SK-N-SH (cell line): ENCODE results near the gene CCL4. TPM values are rescaled to one million over a fixed set of nuclear protein-coding genes. Genes with fewer than 3 reads are reported as not detected.
"Not testable (repeated sequence)": the region's sequence is repeated elsewhere in the genome, so short reads cannot be mapped to it uniquely, and the experiment has no call there.

Experiments
- CTCF ChIA-PET: fragments of 300-600, 350-600 bp; formaldehyde crosslinking; extraction: SDS; loops from one replicate; lab custom pipeline; 2021; lab: Yijun Ruan, JAX
- POLR2A ChIA-PET: fragments of 350-600 bp; sonication (Branson Sonifier 250); formaldehyde crosslinking; extraction: SDS; loops from one replicate; lab custom pipeline; 2020; ENCODE audit warnings: antibody characterized with exemption, inconsistent platforms; lab: Yijun Ruan, JAX
- DNase-seq: peaks from one replicate; pipeline ENCODE4 v3.0.0; 2012
- H2AFZ ChIP-seq: fragments of 200-600 bp; sonication (generic); 2 replicates; pipeline ENCODE4 v1.8.1; 2016; ENCODE audit warnings: antibody characterized with exemption, mild to moderate bottlenecking, low read depth
- H3F3A ChIP-seq: fragments of 200-600 bp; sonication (generic); replicated peaks from 2 replicates; pipeline ENCODE3; 2016; ENCODE audit warnings: antibody characterized with exemption, mild to moderate bottlenecking; ENCODE audit not compliant: insufficient read depth
- H3K27ac ChIP-seq, 2 experiments: fragments of 200-500 bp in 1 of 2; fragments of 200-600 bp in 1 of 2; sonication (Bioruptor generic) in 1 of 2; sonication (generic), shearing (Covaris generic) in 1 of 2; 2 replicates each; pipeline versions ENCODE4 v1.5.1 to v1.6.1; 2014 to 2016; ENCODE audit warnings: low read depth in 2 of 2, inconsistent platforms in 1 of 2, low read length in 1 of 2, mild to moderate bottlenecking in 1 of 2, mixed read lengths in 1 of 2
- H3K27me3 ChIP-seq: fragments of 200-600 bp; sonication (generic), shearing (Covaris generic); 2 replicates; pipeline ENCODE4 v1.6.1; 2016; ENCODE audit warnings: mixed run types; ENCODE audit not compliant: insufficient read depth
- H3K36me3 ChIP-seq, 2 experiments: fragments of 200-500 bp in 1 of 2; fragments of 200-600 bp in 1 of 2; sonication (Bioruptor generic) in 1 of 2; sonication (generic) in 1 of 2; replicated peaks in 1 of 2; 2 replicates each; pipeline versions ENCODE3 to v1.5.1; 2014 to 2016; ENCODE audit warnings: low read length in 1 of 2, mild to moderate bottlenecking in 1 of 2; ENCODE audit not compliant: insufficient read depth in 2 of 2, control insufficient read depth in 1 of 2
- H3K4me1 ChIP-seq, 2 experiments: fragments of 200-500 bp in 1 of 2; fragments of 200-600 bp in 1 of 2; sonication (Bioruptor generic) in 1 of 2; sonication (generic), shearing (Covaris generic) in 1 of 2; 2 replicates each; pipeline versions ENCODE4 v1.5.1 to v1.6.1; 2014 to 2016; ENCODE audit warnings: low read depth in 1 of 2, low read length in 1 of 2, mixed run types in 1 of 2; ENCODE audit not compliant: insufficient read depth in 2 of 2, control insufficient read depth in 1 of 2
- H3K4me2 ChIP-seq: fragments of 200-600 bp; sonication (generic), shearing (Covaris generic); 2 replicates; pipeline ENCODE4 v1.6.1; 2017; ENCODE audit warnings: mixed run types
- H3K4me3 ChIP-seq, 2 experiments: fragments of 200-500 bp in 1 of 2; fragments of 200-600 bp in 1 of 2; sonication (Bioruptor generic) in 1 of 2; sonication (generic), shearing (Covaris generic) in 1 of 2; 2 replicates each; pipeline versions ENCODE4 v1.5.1 to v1.8.1; 2014 to 2016; ENCODE audit warnings: low read depth in 2 of 2, inconsistent platforms in 1 of 2, low read length in 1 of 2, mild to moderate bottlenecking in 1 of 2, mixed read lengths in 1 of 2, moderate library complexity in 1 of 2
- H3K79me2 ChIP-seq: fragments of 200-600 bp; sonication (generic); 2 replicates; pipeline ENCODE4 v1.8.1; 2017; ENCODE audit warnings: mild to moderate bottlenecking; ENCODE audit not compliant: insufficient read depth
- H3K9ac ChIP-seq: fragments of 200-600 bp; sonication (generic); 2 replicates; pipeline ENCODE4 v1.6.1; 2017; ENCODE audit warnings: mixed run types
- H3K9me2 ChIP-seq: fragments of 200-600 bp; sonication (generic); 2 replicates; pipeline ENCODE4 v1.6.1; 2017; ENCODE audit warnings: mixed run types
- H3K9me3 ChIP-seq: fragments of 200-600 bp; sonication (generic); 2 replicates; pipeline ENCODE4 v1.6.1; 2017; ENCODE audit warnings: mixed run types, mild to moderate bottlenecking, moderate library complexity
- H4K20me1 ChIP-seq: fragments of 200-600 bp; sonication (generic); 2 replicates; pipeline ENCODE4 v1.6.1; 2017; ENCODE audit warnings: mild to moderate bottlenecking, mixed run types; ENCODE audit not compliant: insufficient read depth
- FOSL2 ChIP-seq: IDR thresholded peaks from 2 replicates; pipeline ENCODE4 v1.4.0; 2012; ENCODE audit warnings: low read depth, mild to moderate bottlenecking, moderate library complexity, borderline replicate concordance
- GATA2 ChIP-seq: sonication (generic); formaldehyde crosslinking; IDR thresholded peaks from 2 replicates; pipeline ENCODE4 v1.5.0; 2020; ENCODE audit warnings: mild to moderate bottlenecking, missing genetic modification reagents
- MAX ChIP-seq: IDR thresholded peaks from 2 replicates; pipeline ENCODE4 v1.4.0; 2012; ENCODE audit warnings: low read depth
- RFX5 ChIP-seq: IDR thresholded peaks from 2 replicates; pipeline ENCODE4 v1.6.1; 2012; ENCODE audit warnings: mild to moderate bottlenecking, improper control_type of control experiment, low read length
- SIN3A ChIP-seq: IDR thresholded peaks from 2 replicates; pipeline ENCODE4 v1.6.1; 2012; ENCODE audit warnings: low read depth, mild to moderate bottlenecking, low read length, moderate library complexity, borderline replicate concordance
- USF2 ChIP-seq: fragments of 150-350 bp; IDR thresholded peaks from 2 replicates; pipeline ENCODE4 v1.6.1; 2017; ENCODE audit warnings: antibody characterized with exemption, low read length, low read depth, borderline replicate concordance
- YY1 ChIP-seq: IDR thresholded peaks from 2 replicates; pipeline ENCODE4 v1.4.0; 2012; ENCODE audit warnings: low read depth, mild to moderate bottlenecking
- WGBS: methylation state at CpG from one replicate; pipeline ENCODE4 v1.1.6; 2017; ENCODE audit warnings: low lambda C conversion rate; 5-methylcytosine and 5-hydroxymethylcytosine counted together
- polyA plus RNA-seq, 3 experiments: library from polyadenylated mRNA; depleted of rRNA; stranded (reverse); fragments of >200 nt; gene quantifications; 2 replicates each; pipeline ENCODE4 v1.2.3, GENCODE V29; 2012

Gene CCL4
- polyA plus RNA-seq, 1 of the 3 experiments (the other 2 are of a cell fraction), result not detected

- Histone ChIP-seq H3K4me3 (no peak overlapping the region), H3K27ac (no peak overlapping the region), H3K27me3 (peaks cover 11% of the 10 kb centered on the region; the same call in 1 of the 2 replicates), H3K79me2 (no peaks in the 10 kb centered on the region), H3K9me3 (no peaks in the 10 kb centered on the region), H3K4me1 (no peaks in the 10 kb centered on the region), H4K20me1 (no peaks in the 10 kb centered on the region), H3K36me3 (no peaks in the 10 kb centered on the region), H3K9ac (no peak overlapping the region), H3K4me2 (no peak overlapping the region), H2AFZ (no peak overlapping the region), H3K9me2 (no peaks in the 10 kb centered on the region), H3F3A (no peaks in the 10 kb centered on the region)
- ChIA-PET CTCF (no interaction called here), POLR2A (no interaction called here)
- TF ChIP-seq RFX5 (no peak), SIN3A (no peak), USF2 (no peak), GATA2 (CRISPR knock-in tag) (no peak), MAX (no peak), FOSL2 (no peak), YY1 (no peak)
- DNase-seq, result no peak
These were observed 8.9 kb downstream of the CCL4 start for GRCh38 chr17:36112572-36112971.

GRCh38 chr17:36113131-36113530, 9.5 kb downstream of the CCL4 start:
- H3K9me3 ChIP-seq, H3K36me3 ChIP-seq, H3K79me2 ChIP-seq, H3K4me1 ChIP-seq, H4K20me1 ChIP-seq, H2AFZ ChIP-seq, H3K9ac ChIP-seq, H3K4me3 ChIP-seq, H3F3A ChIP-seq, H3K27ac ChIP-seq, POLR2A ChIA-PET, H3K4me2 ChIP-seq, H3K9me2 ChIP-seq, DNase-seq, CTCF ChIA-PET: not testable (repeated sequence)
- H3K27me3 ChIP-seq, result peaks cover 11% of the 10 kb centered on the region; the same call in 1 of the 2 replicates
- WGBS, result 0% methylated on average over 1 of the region's 1 CpG

- H3K9me3 ChIP-seq, H3K9me2 ChIP-seq, H3K9ac ChIP-seq, H3K4me1 ChIP-seq, POLR2A ChIA-PET, CTCF ChIA-PET, H3K27me3 ChIP-seq, H3K36me3 ChIP-seq, H3K4me2 ChIP-seq, H2AFZ ChIP-seq, H3F3A ChIP-seq, H4K20me1 ChIP-seq, DNase-seq, H3K79me2 ChIP-seq, H3K4me3 ChIP-seq, H3K27ac ChIP-seq: not testable (repeated sequence)
- WGBS, result 3% methylated on average over 5 of the region's 5 CpGs
These were observed 11.5 kb downstream of the CCL4 start for GRCh38 chr17:36114971-36115648.

GRCh38 chr17:36115649-36115977, 12.0 kb downstream of the CCL4 start:
- H4K20me1 ChIP-seq, H3K4me1 ChIP-seq, H3K9ac ChIP-seq, POLR2A ChIA-PET, H3K27ac ChIP-seq, DNase-seq, H3K9me3 ChIP-seq, H3F3A ChIP-seq, H3K4me2 ChIP-seq, H3K36me3 ChIP-seq, H3K27me3 ChIP-seq, H2AFZ ChIP-seq, H3K4me3 ChIP-seq, CTCF ChIA-PET, H3K79me2 ChIP-seq, H3K9me2 ChIP-seq: not testable (repeated sequence)
